Ishikawa (cell line): Measurements from ENCODE around the gene OSBPL1A.

Source experiments
- CEBPB ChIP-seq: IDR thresholded peaks from 2 replicates; pipeline ENCODE4 v1.6.1; 2012
- CREB1 ChIP-seq: IDR thresholded peaks from 2 replicates; pipeline ENCODE4 v1.6.1; 2012; ENCODE audit warnings: low read depth
- EP300 ChIP-seq: IDR thresholded peaks from 2 replicates; pipeline ENCODE4 v1.6.1; 2012; ENCODE audit warnings: borderline replicate concordance
- FOXM1 ChIP-seq: IDR thresholded peaks from 2 replicates; pipeline ENCODE4 v1.6.1; 2012; ENCODE audit warnings: low read depth, borderline replicate concordance
- RAD21 ChIP-seq: IDR thresholded peaks from 2 replicates; pipeline ENCODE4 v1.6.1; 2012; ENCODE audit warnings: low read depth
- TAF1 ChIP-seq: IDR thresholded peaks from 2 replicates; pipeline ENCODE4 v1.6.1; 2012; ENCODE audit warnings: low read depth, mild to moderate bottlenecking
- TEAD4 ChIP-seq: IDR thresholded peaks from 2 replicates; pipeline ENCODE4 v1.6.1; 2012
- YY1 ChIP-seq: IDR thresholded peaks from 2 replicates; pipeline ENCODE4 v1.6.1; 2012; ENCODE audit warnings: low read depth
- ZBTB7A ChIP-seq: IDR thresholded peaks from 2 replicates; pipeline ENCODE4 v1.6.1; 2012; ENCODE audit warnings: low read depth
- TF ChIP-seq, protein P1 (sequence below): IDR thresholded peaks from 2 replicates; pipeline ENCODE4 v1.6.1; 2012
- TF ChIP-seq, protein P2 (sequence below): IDR thresholded peaks from 2 replicates; pipeline ENCODE4 v1.6.1; 2012; ENCODE audit warnings: low read depth, mild to moderate bottlenecking

DNA sequence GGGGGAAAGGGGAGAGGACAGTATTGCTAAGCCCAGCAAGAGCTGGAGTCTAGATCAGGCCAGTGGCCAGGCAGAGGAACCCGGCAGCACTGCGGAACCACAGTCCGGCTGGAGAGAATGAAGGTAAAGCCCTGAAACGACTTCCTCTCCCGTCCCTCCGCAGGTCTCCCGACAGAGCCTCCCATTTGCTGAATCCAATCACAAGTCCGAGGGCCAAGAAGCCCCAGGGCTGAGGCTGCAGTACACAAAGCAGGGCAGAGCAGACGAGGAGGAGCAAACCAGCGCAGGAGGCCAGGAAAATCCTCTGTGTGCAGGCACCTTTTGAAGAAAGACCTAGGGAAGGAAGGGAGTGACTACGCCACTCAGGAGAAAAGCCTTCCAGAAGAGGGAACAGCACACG, 104.4 kb downstream of the OSBPL1A start:
- TF ChIP-seq ZBTB7A (no peak), TAF1 (no peak), TEAD4 (no peak), EP300 (no peak), CREB1 (no peak), CEBPB (no peak), YY1 (no peak), RAD21 (no peak), FOXM1 (no peak)
- TF ChIP-seq, protein P1, sequence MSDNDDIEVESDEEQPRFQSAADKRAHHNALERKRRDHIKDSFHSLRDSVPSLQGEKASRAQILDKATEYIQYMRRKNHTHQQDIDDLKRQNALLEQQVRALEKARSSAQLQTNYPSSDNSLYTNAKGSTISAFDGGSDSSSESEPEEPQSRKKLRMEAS, result no peak
- TF ChIP-seq, protein P2, sequence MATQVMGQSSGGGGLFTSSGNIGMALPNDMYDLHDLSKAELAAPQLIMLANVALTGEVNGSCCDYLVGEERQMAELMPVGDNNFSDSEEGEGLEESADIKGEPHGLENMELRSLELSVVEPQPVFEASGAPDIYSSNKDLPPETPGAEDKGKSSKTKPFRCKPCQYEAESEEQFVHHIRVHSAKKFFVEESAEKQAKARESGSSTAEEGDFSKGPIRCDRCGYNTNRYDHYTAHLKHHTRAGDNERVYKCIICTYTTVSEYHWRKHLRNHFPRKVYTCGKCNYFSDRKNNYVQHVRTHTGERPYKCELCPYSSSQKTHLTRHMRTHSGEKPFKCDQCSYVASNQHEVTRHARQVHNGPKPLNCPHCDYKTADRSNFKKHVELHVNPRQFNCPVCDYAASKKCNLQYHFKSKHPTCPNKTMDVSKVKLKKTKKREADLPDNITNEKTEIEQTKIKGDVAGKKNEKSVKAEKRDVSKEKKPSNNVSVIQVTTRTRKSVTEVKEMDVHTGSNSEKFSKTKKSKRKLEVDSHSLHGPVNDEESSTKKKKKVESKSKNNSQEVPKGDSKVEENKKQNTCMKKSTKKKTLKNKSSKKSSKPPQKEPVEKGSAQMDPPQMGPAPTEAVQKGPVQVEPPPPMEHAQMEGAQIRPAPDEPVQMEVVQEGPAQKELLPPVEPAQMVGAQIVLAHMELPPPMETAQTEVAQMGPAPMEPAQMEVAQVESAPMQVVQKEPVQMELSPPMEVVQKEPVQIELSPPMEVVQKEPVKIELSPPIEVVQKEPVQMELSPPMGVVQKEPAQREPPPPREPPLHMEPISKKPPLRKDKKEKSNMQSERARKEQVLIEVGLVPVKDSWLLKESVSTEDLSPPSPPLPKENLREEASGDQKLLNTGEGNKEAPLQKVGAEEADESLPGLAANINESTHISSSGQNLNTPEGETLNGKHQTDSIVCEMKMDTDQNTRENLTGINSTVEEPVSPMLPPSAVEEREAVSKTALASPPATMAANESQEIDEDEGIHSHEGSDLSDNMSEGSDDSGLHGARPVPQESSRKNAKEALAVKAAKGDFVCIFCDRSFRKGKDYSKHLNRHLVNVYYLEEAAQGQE, result no peak
